HEK293T (cell line): Measurements from ENCODE around the gene SEC14L1.

Experiments
- ARNT ChIP-seq: fragments of 450-650 bp; IDR thresholded peaks from 2 replicates; pipeline ENCODE4 v1.6.1; 2017; ENCODE audit warnings: mild to moderate bottlenecking
- BHLHE40 ChIP-seq: fragments of 450-650 bp; IDR thresholded peaks from 2 replicates; pipeline ENCODE4 v1.6.1; 2016; ENCODE audit warnings: mild to moderate bottlenecking, moderate library complexity, borderline replicate concordance
- L3MBTL2 ChIP-seq: fragments of 450-650 bp; conservative IDR thresholded peaks from 2 replicates; pipeline ENCODE4 v1.6.1; 2016; ENCODE audit warnings: mild to moderate bottlenecking
- SP1 ChIP-seq: fragments of 450-650 bp; IDR thresholded peaks from 2 replicates; pipeline ENCODE4 v1.6.1; 2017
- SUZ12 ChIP-seq: fragments of 450-650 bp; IDR thresholded peaks from 2 replicates; pipeline ENCODE4 v1.6.1; 2016; ENCODE audit warnings: mild to moderate bottlenecking
- TARDBP ChIP-seq: fragments of 450-650 bp; IDR thresholded peaks from 2 replicates; pipeline ENCODE4 v1.6.1; 2016
- ZNF384 ChIP-seq: fragments of 450-650 bp; IDR thresholded peaks from 2 replicates; pipeline ENCODE4 v1.6.1; 2016

- no peak for TF ChIP-seq L3MBTL2
- TF ChIP-seq TARDBP: no peak
- TF ChIP-seq ARNT: no peak
- no peak for TF ChIP-seq SP1
- TF ChIP-seq ZNF384: no peak
- no peak for TF ChIP-seq BHLHE40
- no peak for TF ChIP-seq SUZ12
Observed at GRCh38 chr17:77190576-77190975, 49.8 kb downstream of the SEC14L1 start.
